GM10266 (cell line): ENCODE data around the gene CTNND2.

Experiments
- DNase-seq: peaks from one replicate; pipeline ENCODE4 v3.0.0; 2012; ENCODE audit errors: extremely low spot score
- CTCF ChIP-seq: IDR thresholded peaks from 2 replicates; pipeline ENCODE4 v1.5.1; 2012; ENCODE audit warnings: mild to moderate bottlenecking, low read depth; ENCODE audit not compliant: control insufficient read depth, insufficient read depth; ENCODE audit errors: missing control alignments

The CTNND2 gene

GRCh38 chr5:11803436-11803835 lies 100.8 kb downstream of the CTNND2 start:
- no peak for DNase-seq
- no peak for TF ChIP-seq CTCF

- DNase-seq, result no peak
- TF ChIP-seq CTCF, result no peak
Measured at GRCh38 chr5:11801061-11801460, 103.2 kb downstream of the CTNND2 start.

GRCh38 chr5:11797132-11797531 lies 107.1 kb downstream of the CTNND2 start:
- DNase-seq, result no peak
- no peak for TF ChIP-seq CTCF

GRCh38 chr5:11793396-11793795 lies 110.8 kb downstream of the CTNND2 start:
- no peak for DNase-seq
- TF ChIP-seq CTCF, result no peak

GRCh38 chr5:11792621-11793020 lies 111.6 kb downstream of the CTNND2 start:
- no peak for DNase-seq
- no peak for TF ChIP-seq CTCF

- DNase-seq, result no peak
- TF ChIP-seq CTCF, result no peak
Measured at GRCh38 chr5:11791792-11792191, 112.5 kb downstream of the CTNND2 start.

GRCh38 chr5:11790201-11790600 lies 114.0 kb downstream of the CTNND2 start:
- no peak for TF ChIP-seq CTCF

More at GRCh38 chr5:11790201-11790600, 114.0 kb downstream of the CTNND2 start:
- no peak for DNase-seq
